Measurements from ENCODE around the gene SLC16A10. TPM values are rescaled to one million over a fixed set of nuclear protein-coding genes. Genes with fewer than 3 reads are reported as not detected.
A peak's percentile ranks its signal among the peaks of the same experiment; 100 is the strongest.

The SLC16A10 gene
- total and polyA plus RNA-seq, 2 of the 4 experiments (the other 2 are of a cell fraction): not detected

DNA sequence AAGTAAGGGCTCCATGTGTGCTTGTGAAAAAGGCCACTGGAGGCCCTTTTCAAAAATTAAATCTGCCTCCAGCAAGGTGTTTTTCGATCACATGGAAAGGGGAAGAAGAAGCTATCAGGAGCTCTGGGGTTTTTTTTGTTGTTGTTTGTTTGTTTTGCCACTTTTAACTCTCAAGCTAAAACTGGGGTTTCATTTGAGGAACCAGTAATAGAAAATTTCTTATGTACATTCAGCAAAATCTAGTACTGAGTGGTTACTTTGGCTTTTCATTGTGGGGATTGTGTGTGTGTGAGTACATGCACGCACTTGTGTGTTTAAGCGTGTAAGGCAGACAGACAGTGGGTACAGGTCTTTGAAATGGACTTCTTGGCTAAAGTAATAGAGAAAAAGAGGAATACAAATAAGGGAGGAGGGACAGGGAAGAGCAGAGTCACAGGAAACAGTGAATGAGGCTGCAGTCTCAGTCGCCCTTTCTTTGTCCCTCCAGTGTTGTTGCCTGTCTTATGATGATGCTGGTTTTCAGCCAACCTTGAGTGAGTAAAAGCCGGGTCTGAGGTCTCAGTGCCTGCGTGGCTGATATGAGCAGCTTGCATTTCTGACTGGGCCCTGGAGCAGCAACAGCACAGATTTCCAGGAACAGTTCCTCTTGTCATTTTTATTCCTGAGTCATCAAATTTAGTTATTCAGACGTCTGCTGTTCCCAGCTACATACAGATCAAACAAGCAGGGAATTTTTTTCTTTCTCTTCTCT lies 26.2 kb downstream of the SLC16A10 start:
- Histone ChIP-seq H3K9ac (ENCODE audit: low read depth, low read length) (no peak overlapping the region), H2AFZ (replicated peaks; ENCODE audit: low read length, poor library complexity) (no peak overlapping the region), H4K91ac (ENCODE audit: insufficient read depth, low read depth, low read length) (no peak overlapping the region), H3K79me1 (ENCODE audit: low read depth in 1 of 2, low read length in 2 of 2) (no peaks in the 10 kb centered on the region), H3K23ac (ENCODE audit: low read depth, low read length) (no peak overlapping the region), H3K9me3 (ENCODE audit: control insufficient read depth, insufficient read depth, low read length) (no peaks in the 10 kb centered on the region), H4K20me1 (ENCODE audit: insufficient read depth, low read length) (no peaks in the 10 kb centered on the region), H2AK9ac (replicated peaks; ENCODE audit: low read depth, low read length, poor library complexity) (no peak overlapping the region), H3K18ac (ENCODE audit: low read depth, low read length) (no peak overlapping the region), H3K4me2 (ENCODE audit: low read depth, low read length) (no peak overlapping the region), H2AK5ac (ENCODE audit: low read depth, low read length) (no peak overlapping the region), H3K27me3 (ENCODE audit: control insufficient read depth, insufficient read depth, low read length) (no peaks in the 10 kb centered on the region), H2BK120ac (ENCODE audit: low read depth, low read length) (no peak overlapping the region), H3K36me3 (ENCODE audit: control insufficient read depth, insufficient read depth, low read length) (no peaks in the 10 kb centered on the region), H3K27ac (ENCODE audit: insufficient read depth, low read length) (no peak overlapping the region), H3K56ac (ENCODE audit: extremely low read depth, insufficient read depth, low read length) (no peak overlapping the region), H2BK15ac (ENCODE audit: low read depth, low read length) (no peak overlapping the region), H3K4me1 (ENCODE audit: control insufficient read depth, insufficient read depth, low read length) (no peaks in the 10 kb centered on the region), H3K9me1 (ENCODE audit: insufficient read depth, low read length) (no peaks in the 10 kb centered on the region), H4K5ac (ENCODE audit: low read depth, low read length) (no peak overlapping the region), H2BK5ac (ENCODE audit: low read depth, low read length, poor library complexity, severe bottlenecking) (no peak overlapping the region), H3K14ac (replicated peaks; ENCODE audit: low read depth, low read length) (no peak overlapping the region), H3K4ac (ENCODE audit: low read depth, low read length) (no peak overlapping the region), H3K4me3 (ENCODE audit: insufficient read depth, low read depth, low read length) (no peak overlapping the region), H4K8ac (ENCODE audit: low read depth in 2 of 2, low read length in 2 of 2) (no peak overlapping the region), H2BK20ac (ENCODE audit: low read depth, low read length) (no peak overlapping the region)
- CTCF ChIA-PET: no interaction called here
- dilution Hi-C loops (cut with HindIII; ENCODE audit: low sequenced_read_pairs, unreplicated experiment): no loop called here
- 41% methylated on average over 5 of the region's 7 CpGs; no CpG with 5 or more reads in 1 of the 2 experiments for WGBS, 2 experiments (ENCODE audit: extremely low coverage in 2 of 2, insufficient read length in 1 of 2)
- in situ Hi-C loops (cut with MboI; ENCODE audit: low sequenced_read_pairs): no loop called here
- ATAC-seq (ENCODE audit: low read depth) (no peak; the same call in 1 of the 2 replicates), DNase-seq (peak; percentile 48)
- no TSS peak for BruUV-seq (replicated peaks)
- intact Hi-C loops (cut with micrococcal nuclease): no loop called here
- no peak for TF ChIP-seq NFE2L2 (IDR thresholded peaks at IDR 0.05; ENCODE audit: low read depth, low read length)
- peak; percentile 97 for TF ChIP-seq MAFK (IDR thresholded peaks at IDR 0.05; ENCODE audit: low read depth, low read length)
- POLR2A ChIA-PET (ENCODE audit: unreplicated experiment): no interaction called here
